Measurements from ENCODE around the gene ATP1A3.

The ATP1A3 gene

DNA sequence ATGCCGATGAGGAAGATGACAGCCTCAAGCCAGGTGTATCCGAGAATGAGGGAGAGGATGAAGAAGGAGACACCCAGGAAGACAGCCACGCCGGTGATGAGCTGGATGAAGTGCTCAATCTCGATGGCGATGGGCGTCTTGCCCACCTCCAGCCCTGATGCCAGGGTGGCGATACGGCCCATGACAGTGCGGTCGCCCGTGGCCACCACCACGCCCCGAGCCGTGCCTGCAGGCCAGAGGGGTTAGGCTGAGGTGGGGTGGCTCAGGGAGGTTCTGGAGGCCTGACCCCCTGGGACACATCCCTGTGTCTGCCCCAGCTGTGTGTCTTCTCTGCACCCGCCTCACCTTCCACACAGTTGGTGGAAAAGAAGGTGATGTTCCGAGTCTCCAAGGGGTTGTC is 9.1 kb downstream of the ATP1A3 start:
- DNase-seq = no peak

DNA sequence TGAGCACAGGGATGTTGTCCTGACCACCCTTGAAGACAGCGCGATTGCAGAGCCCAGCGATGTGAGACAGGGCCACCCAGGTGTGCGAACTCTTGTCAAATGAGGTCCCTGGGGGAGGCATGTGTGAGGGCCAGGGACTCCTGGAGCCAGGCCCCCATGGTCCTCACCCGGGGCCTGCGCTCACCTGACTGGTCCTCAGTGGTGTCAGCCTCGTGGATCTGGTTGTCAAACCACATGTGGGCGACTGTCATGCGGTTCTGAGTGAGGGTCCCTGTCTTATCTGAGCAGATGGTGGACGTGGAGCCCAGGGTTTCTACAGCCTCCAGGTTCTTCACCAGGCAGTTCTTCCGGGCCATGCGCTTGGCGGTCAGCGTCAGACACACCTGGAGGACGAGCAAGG is 12.3 kb downstream of the ATP1A3 start:
- DNase-seq = no peak

DNA sequence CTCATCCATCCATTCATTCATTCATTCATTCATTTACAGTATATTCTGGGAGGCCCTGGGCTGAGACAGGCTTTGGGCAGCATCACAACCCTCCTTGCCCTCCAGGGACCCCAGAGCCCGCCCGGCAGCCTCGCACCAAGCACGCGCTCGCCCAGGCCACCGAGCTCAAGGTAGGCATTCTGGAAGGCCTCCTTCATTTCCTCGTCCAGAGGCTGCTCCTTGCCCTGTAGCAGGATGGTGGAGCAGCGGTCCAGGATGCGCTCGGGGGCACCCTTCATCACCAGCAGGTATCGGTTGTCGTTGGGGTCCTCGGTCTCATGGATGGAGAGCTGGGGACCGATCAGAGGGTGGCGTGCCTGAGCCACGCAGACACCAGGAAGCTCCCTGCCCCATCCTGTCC is 15.6 kb downstream of the ATP1A3 start:
- DNase-seq = no peak

DNA sequence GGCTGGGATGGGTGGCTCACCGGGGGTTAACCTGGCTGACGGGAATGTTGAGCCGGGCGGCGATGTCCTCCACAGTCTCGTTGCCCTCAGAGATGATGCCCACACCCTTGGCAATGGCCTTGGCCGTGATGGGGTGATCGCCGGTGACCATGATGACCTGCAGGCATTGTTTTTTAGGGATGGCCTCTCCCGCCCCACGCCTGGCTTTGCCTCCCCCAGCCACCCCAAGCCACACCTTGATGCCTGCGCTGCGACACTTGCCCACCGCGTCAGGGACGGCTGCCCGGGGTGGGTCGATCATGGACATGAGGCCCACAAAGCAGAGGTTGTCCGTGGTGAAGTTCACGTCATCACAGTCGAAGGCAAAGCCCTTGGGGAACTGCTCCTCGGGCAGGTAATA is 16.1 kb downstream of the ATP1A3 start:
- no peak for DNase-seq

DNA sequence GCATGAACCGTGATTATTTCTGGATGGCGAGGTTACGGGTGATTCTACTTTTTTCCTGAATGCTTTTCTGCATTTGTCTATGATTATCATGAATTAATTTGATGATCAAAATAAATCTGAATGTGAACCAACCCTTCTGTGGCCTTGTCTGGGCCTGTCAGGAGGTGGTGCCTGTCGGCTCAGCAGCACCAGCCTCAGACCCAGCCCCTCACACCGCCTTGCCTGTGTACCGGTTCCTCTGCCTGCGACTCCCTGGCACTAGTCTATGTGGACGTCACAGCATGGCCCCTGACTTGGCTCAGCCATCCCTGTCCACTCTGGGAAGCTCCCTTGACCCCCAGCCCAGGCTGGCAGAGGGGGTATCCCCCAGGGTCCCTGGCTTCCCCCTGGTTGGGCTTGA is 19.4 kb downstream of the ATP1A3 start:
- no peak for DNase-seq

DNA sequence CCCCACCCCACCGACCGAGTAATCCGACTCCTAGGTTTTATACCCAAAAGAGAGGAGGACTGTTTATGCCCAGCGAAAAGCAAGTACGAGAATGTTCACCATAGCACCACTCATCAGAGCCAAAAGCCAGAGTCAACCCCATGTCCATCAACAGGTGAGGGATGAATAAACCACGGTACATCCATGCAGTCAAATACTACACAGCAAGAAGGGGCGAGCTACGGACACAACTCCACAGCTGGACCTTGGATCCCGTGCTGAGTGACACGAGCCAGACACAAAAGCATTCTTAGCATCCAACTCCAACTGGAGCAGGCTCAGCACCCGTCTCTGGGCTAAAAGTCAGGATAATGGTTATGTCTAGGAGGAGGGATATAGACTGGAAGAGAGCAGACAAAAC is 22.7 kb downstream of the ATP1A3 start:
- DNase-seq = no peak

DNA sequence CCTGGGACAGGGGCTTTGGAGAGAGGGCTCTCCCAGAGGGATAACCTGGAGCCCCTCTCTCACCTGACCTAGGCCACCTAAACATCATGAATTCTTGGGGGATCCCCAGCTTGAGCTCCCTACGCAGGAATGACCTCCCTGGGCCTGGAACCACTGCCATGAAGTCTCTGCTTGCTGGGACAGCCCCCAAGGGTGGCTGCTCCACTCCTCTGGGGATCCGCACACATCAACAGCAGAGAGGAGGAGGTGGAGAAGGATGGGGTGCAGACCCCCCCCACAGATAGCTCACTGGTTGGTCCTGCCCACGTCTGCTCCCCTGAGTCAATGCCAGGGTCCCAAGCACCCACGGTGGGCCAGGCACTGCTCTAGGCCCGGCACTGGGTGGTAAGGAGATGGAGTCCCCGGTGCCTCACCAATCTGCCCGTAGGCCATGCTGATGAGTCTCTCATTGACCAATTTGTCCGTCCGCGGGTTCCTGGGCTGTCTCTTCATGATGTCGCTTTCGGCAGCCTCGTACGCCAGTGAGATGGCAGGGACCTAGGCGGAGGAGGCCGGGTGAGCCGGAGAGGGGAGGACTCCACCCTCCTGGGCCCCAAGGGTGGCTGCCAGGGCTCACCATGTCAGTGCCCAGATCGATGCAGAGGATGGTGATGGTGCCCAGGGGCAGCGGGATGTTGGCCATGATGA is 24.1 kb downstream of the ATP1A3 start:
- no peak for DNase-seq

DNA sequence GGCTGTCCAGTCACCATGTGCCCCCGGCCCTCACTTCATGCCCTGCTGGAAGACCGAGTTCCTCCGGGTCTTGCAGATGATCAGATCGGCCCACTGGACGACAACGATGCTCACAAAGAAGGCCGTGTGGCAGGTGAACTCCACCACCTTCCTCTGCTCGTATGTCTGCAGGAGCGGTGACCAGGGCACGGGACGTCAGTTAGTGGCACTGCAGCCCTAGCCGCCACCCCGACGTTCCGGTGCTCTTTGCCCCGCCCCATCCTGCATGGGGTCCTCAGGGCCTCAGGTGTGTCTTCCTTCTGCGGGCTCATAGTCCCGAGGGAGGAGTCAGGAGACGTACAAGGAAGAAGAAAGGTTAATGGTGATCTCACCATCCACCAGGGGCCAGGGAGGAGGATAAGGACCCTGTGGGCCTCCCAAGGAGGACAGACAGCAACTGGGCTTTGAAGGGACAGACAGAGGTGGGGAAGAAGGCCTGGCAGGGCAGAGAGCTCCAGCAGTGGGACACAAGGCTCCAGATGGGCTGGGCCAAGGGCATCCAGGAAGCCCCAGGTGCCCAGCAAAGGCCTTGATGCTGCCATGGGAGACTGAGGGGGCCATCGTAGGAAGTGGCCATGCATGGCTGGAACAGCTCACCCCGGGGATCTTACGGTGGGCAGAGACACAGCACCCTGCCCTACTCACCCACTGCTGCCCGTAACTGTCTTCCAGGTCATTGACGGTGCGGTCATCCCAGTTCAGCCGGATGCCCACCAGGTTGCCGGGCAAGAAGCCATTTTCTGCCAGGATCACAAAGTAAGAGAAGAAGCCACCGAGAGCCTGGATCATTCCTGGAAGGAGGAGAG is 25.1 kb downstream of the ATP1A3 start:
- no peak for DNase-seq

DNA sequence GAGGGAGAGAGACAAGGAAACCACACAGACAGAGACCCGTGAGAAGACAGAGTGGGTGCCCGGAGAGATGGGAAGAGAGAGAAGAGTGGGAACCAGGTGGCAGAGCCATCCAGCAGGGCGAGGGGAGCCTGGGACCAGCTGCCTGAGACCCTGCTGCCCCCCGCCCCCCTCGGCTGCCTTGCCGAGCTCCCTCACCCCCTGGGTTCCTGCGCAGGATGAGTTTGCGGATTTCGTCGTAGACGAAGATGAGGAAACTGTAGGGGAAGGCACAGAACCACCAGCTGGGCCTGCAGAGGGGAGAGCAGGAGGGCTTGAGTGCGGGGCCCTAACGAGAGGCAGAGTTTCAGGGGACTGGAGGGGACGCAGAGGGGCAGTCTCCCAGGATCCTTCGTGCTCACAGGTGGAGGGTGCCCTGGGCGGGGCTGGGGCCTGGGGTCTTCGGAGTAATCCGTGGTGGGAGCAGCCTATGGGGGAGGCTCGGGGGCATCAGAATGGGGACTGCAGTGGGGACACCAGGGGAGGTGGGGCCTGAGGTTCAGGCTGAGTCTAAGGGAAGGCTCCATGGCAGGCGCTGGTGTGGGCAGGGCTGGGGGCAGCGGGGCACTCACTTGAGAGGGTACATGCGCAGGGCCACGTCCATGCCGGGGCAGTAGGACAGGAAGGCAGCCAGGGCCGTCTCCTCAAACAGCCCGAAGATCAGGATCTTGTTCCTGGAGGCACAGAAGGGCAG is 26.8 kb downstream of the ATP1A3 start:
- no peak for DNase-seq

DNA sequence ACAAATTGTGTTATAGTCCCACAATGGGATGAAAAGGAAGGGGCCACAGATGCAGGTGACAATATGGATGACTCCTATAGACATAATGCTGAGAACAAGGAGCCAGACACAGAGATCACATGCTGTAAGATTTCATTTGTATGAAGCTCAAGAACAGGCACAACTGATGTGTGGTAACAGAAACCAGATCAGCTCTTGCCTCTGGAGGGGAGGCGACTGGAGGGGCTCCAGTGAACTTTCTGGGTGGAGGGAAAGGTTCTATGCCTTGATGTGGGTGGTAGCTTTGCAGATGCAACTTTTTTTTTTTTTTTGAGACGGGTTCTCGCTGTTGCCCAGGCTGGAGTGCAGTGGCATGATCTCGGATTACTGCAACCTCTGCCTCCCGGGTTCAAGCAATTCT is 28.9 kb downstream of the ATP1A3 start:
- DNase-seq = no peak

DNA sequence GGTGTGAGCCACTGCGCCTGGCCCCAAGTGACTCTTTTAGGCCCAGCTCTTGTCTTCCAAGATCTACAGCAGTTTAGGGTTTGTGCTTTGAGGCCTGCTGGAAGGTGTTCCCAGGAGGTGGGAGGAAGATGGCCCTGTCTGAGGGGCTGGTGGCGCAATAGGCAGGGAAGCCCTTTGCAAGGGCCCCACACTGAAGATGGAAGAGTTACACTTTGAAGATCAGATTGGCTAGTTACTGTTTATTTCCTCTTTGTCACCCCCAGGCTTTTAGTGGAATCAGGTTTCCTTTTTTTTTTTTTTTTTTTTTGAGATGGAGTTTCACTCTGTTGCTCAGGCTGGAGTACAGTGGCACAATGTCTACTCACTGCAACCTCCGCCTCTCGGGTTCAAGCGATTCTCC is 33.1 kb downstream of the ATP1A3 start:
- no peak for DNase-seq

DNA sequence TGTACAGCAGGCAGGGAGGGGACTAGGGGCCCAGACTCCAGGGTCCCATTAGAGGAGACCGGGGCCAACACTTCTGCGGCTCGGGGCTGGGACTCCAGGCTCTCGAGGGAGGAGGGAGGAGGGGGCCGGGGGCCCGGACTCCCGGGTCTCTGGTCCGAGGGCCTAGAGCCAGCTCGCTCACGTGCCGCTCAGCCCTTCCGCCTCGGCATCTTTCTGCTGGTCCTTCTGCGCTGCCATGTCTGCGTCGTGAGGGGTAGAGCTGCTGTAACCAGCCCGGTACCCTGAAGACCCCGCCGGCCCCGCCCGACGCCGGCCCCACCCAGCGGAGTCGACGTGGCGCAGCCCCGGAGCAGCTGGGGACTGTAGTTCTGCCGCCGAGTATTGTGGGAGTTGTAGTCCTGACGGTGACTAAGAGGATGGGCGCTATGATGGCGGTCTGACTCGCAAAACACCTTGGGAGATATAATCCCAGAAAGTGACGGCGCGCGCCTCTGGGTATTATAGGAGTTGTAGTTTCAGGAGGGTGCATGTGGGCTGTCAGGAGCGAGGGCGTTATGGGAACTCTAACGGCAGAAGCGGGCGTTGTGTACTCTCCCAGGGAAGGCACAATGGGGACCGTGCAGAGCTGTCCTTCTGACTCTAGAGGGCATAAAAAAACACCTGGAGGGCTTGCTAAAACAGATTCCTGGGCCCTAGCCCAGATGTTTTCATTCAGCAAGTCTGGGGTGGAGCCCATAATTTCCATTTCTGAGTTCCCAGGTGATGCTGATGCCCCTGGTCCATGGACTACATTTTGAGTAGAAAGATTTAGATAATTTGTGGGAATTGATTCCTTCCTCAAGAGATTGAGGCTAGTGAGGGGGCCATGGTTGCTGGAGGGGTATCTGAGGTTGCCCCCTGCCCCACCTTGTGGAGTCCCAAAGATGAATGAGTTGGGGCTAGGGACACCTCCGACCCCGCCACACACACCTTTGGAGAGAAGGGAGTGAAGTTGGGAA is 34.7 kb downstream of the ATP1A3 start, which contains the start of gene RABAC1:
RABAC1 (minus strand) TSS at position 266 of the 998 bp plus-strand sequence; CDS start at position 237, 29 bp downstream.
- peak; percentile 82 for DNase-seq

DNA sequence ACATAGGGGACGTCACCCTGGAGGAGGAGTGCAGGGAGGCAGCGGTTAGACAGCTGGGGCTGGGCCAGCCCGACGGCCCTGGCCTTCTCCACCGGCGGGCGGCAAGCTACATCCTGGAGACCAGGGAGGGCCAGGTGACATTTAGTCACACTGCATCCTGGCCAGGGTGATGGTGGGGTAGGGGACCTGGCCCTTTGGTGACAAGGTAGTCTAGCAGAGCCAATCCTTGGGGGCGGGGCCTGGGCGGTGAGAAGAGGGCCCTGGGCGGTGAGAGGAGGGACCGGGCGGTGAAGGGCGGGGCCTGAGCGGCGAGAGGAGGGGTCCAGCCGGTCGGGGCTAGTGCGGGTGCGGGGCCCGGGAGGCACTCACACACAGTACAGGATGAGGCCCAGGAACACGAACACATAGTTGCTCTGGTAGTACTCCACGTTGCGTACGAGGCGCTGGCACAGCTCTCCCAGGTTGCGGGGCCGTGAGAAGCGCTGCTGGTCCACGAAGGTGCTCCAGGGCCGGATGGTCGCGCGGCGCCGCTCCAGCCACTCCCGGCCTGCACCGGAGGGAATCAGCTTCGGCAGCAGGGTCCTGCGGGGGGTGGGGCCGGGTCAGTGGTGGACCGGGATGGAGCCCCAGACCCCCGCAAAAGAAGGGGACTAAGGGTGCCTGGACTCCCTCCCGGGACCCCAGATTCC is 35.5 kb downstream of the ATP1A3 start:
- DNase-seq = peak; percentile 78

DNA sequence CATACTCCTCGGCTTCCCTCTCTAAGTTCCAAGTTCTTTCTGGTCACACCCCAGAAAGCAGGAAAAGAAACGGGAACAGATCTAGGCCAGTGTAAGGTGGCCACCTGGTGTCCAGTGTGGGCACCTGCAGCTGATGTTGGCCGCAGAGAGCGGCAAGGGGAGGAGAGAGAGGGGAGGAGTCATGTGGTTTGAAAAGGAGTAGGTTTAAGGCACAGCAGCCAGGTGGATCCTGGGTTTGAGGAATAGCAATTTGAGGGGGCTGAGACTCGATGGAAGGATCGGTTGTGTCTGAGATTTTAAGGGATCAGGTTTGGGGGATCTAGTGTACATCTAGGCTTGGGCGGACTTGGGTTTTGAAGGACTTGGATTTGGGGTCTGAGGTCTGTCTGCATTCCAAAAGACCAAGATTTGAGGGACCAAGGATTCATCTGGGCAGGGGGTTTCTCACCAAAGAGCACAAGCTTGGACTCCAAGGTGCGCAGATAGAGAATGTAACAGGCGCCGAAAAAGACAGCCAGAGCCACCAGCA is 36.1 kb downstream of the ATP1A3 start:
- no peak for DNase-seq

DNA sequence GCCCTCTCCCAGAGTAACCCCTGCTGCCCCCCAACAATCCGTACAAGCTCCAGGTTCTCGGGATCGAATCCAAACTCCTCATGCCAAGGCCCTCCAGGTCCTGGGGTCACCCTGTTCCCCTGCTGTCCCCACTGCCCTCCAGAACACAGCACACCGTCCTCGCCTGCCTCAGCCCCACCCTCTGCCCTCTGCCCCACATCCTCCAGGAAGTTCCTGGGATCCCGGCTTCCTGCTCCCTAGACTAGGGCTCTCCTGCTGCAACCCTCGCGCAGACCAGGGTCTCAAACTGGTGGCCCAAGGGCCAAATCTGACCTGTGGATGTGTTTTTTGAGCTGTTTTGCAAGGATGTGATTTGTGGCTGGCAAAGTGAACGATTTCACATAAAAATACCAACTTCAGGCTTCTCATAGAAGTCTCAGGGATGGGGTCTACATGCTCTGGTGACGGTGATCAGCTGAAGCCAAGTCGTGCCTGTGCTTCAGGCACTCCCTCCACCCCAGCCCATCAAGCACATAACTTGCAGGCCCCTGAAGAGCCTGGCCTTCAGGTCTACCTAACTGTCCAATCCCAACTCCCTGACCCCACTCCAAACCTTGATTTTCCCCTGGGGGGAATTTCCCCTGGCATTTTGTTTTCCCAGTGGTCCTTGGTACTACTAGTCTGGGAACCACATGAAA is 36.7 kb downstream of the ATP1A3 start:
- DNase-seq = no peak

DNA sequence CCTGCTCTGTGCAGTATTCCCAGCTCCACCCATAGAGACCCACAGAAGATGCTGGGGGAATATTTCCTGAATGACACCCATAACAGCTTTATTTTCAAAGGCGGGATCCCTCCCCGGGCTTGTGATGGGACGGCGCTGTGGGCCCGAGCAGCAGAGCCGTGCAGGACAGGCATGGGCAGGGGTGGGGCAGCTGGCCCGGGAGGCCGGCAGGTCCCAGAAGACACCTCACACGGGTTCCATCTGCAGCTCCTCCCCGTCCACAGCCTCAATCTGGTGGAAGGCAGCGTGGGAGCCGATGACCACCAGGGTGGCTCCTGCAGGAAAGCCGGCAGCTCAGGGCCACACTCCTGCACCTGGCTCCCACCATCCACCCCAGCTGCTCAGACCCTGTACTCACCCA is 37.4 kb downstream of the ATP1A3 start:
- DNase-seq = no peak

DNA sequence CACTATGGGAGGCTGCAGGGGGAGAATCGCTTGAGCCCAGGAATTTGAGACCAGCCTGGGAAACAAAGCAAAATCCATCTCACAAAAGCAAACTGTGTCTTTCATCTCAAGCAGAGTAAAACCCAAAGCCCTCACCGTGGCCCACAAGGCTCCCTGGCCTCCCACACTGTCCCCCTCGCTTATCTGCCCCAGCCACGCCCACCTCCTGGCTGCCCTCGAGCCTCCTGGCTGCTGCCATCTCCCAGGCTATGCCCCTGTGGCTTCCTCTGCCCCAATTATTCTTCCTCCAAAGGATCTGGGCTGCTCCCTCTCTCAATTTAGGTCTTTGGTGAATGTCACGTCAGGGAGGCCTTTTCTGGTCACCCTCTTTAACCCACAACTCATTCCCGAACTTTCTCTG is 38.5 kb downstream of the ATP1A3 start:
- no peak for DNase-seq

DNA sequence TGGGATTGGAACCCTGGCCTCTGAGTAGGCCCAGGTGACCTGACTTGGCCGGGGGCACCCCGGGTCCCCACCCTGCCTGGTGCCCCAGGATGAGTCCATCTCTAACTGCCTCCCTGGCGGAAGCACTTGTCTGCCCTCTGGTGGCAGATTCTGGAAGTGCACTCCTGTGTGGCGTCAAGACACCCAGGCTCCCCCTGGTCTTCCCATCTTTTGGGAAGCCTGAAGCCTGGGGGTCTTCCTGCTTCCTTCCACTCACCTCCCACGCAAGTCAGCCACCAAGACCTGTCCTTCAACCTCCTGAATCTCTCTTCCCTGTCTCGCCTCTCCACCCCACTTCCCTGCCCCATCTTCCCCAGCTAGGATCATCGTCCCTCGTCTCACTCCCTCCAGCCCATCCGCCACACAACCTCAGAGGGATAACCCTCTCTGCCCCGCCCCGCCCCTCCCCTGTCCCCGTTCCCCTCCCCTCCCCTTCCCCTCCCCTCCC is 42.3 kb downstream of the ATP1A3 start:
- DNase-seq = peak; percentile 92

DNA sequence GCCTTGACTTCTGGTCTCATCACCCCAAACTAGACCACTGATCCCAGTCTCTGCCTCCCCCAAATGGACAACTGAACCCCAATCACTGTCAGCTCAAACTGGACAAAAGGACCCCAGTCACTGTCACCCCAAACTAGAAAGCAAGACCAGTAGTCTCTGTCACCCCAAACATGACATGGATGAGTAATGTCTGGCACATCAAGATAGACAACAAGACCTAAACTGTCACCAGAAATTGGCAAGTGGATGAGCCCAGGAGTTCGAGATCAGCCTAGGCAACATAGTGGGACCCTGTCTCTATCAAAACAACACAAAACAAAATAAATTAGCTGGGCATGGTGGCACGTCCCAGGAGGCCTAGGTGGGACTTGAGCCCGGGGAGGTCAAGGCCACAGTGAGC is 46.9 kb downstream of the ATP1A3 start:
- DNase-seq = no peak

DNA sequence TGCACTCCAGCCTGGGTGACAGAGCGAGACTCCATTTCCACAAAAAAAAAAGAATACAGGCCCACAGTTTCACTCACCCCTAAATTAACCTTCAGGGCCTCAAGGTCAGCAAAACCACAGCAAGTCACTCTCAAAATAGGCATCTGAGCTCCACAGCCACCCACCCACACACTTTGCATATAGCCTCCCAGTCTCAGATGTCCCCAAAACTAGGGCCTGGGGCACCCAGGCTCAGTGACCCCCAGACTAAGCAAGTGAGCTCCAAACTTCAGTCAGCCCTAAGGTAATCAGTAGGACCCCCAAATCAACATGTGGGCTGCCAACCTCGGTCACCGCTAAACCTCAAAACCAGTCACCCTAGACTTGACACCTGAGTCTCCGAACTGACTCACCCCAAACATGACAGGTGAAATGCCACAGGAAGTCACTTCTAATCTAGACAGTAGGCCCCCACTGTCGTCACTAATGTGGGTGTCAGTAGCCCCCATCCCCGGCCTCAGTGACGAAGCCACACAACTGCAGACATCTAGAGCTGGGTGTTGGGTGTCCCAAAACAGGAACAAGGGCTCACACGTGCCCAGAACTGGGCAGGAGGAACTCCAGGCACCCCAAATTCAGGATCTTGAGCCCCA is 48.8 kb downstream of the ATP1A3 start:
- DNase-seq = peak; percentile 85

Measured in activated T-cell treated with anti-CD3 and anti-CD28 coated beads for 4 hours (primary cell).